ENCODE measurements around the gene ASB1.

DNA sequence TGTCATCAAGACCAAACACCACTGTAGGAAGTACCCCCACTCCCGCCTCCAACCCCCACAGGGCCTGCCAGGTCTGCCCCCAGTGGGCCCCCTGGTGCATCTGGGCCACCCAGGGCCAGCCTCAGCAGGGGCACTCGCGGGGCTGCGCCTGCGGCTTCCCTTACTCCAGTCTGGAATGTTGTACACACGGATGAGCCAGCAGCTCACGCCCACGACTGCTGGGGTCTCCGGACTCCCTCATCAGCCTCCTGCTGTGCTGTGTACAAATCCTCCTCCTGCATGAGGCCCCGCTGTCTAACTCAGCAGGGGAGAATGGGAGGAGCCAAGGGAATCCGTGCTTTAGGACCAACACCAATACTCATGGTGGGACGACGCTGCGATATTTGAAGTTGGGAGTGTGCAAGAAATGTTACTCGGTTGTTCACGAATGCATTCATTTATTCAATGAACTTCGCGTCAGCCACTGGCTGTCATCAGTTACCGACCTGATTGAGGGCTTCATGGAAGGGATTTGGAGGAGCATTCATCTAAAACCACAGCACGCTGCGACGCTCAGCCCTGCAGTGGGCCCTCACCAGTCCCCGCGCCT is 654 bp upstream of the ASB1 start:
- TF ChIP-seq HDAC2 (IDR thresholded peaks at IDR 0.05) (no peak), HCFC1 (IDR thresholded peaks at IDR 0.05; ENCODE audit: low read length) (no peak), NFYB (IDR thresholded peaks at IDR 0.05; ENCODE audit: insufficient read depth, low read depth, low read length) (no peak), EGR1 (IDR thresholded peaks at IDR 0.05; ENCODE audit: borderline replicate concordance in 1 of 2, low read depth in 2 of 2, low read length in 2 of 2) (no peak), EP300 (IDR thresholded peaks at IDR 0.05; ENCODE audit: borderline replicate concordance in 1 of 2, control insufficient read depth in 1 of 2, low read depth in 2 of 2, low read length in 2 of 2) (no peak), TCF3 (IDR thresholded peaks at IDR 0.05; ENCODE audit: borderline replicate concordance, insufficient read depth, low read depth, low read length) (no peak), SP1 (IDR thresholded peaks at IDR 0.05; ENCODE audit: low read depth, low read length) (no peak), MEF2A (IDR thresholded peaks at IDR 0.05; ENCODE audit: insufficient read depth, low read depth, low read length) (no peak), EED (IDR thresholded peaks at IDR 0.05; ENCODE audit: low read depth) (no peak), POLR2A (IDR thresholded peaks at IDR 0.05; ENCODE audit: low read depth, low read length) (no peak), USF1 (IDR thresholded peaks at IDR 0.05; ENCODE audit: borderline replicate concordance, extremely low read length, insufficient read depth, low read depth, low read length) (no peak)
- TF ChIP-seq, protein P1, sequence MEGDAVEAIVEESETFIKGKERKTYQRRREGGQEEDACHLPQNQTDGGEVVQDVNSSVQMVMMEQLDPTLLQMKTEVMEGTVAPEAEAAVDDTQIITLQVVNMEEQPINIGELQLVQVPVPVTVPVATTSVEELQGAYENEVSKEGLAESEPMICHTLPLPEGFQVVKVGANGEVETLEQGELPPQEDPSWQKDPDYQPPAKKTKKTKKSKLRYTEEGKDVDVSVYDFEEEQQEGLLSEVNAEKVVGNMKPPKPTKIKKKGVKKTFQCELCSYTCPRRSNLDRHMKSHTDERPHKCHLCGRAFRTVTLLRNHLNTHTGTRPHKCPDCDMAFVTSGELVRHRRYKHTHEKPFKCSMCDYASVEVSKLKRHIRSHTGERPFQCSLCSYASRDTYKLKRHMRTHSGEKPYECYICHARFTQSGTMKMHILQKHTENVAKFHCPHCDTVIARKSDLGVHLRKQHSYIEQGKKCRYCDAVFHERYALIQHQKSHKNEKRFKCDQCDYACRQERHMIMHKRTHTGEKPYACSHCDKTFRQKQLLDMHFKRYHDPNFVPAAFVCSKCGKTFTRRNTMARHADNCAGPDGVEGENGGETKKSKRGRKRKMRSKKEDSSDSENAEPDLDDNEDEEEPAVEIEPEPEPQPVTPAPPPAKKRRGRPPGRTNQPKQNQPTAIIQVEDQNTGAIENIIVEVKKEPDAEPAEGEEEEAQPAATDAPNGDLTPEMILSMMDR (IDR thresholded peaks at IDR 0.05 in 2 of 3, conservative IDR thresholded peaks at IDR 0.05 in 1 of 3; ENCODE audit: control insufficient read depth in 2 of 3, extremely low read depth in 1 of 3, insufficient read depth in 1 of 3, low read depth in 3 of 3, low read length in 3 of 3), result no peak

Measured in GM12878 (cell line).